ENCODE measurements around the gene VN1R4.

DNA sequence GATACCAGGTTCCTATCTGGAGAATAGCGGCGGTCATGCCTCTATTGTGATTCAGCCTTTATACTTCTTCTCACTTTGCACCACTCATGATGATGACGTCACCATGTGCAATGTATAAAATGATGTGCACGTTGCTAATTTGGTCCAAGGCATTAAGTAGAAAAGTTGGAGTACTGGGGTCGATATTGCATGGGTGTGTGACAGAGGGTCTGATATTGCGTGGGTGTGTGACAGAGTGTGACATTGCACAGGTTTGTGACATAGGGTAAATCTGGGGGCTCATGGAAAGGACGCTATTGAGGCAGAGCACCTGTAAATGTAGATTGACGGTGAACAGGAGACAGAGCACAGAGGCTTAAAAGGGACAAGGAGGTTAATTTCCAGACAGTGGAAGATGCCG lies 4.5 kb upstream of the VN1R4 start:
- TF ChIP-seq SIN3A (IDR thresholded peaks at IDR 0.05; ENCODE audit: low read depth) (no peak), EZH2 (IDR thresholded peaks at IDR 0.05) (no peak), RAD21 (IDR thresholded peaks at IDR 0.05; ENCODE audit: low read depth) (no peak), CTCF (IDR thresholded peaks at IDR 0.05 in 2 of 3, conservative IDR thresholded peaks at IDR 0.05 in 1 of 3; ENCODE audit: borderline replicate concordance in 1 of 3, insufficient read depth in 1 of 3, low read depth in 2 of 3, low read length in 2 of 3) (no peak), FOSL1 (IDR thresholded peaks at IDR 0.05; ENCODE audit: low read depth) (no peak), POLR2A (IDR thresholded peaks at IDR 0.05; ENCODE audit: borderline replicate concordance, extremely low read depth, insufficient read depth, insufficient read length) (no peak)
- TF ChIP-seq, protein P1, sequence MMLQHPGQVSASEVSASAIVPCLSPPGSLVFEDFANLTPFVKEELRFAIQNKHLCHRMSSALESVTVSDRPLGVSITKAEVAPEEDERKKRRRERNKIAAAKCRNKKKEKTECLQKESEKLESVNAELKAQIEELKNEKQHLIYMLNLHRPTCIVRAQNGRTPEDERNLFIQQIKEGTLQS (IDR thresholded peaks at IDR 0.05): no peak
